Measurements from ENCODE around the gene TSTD2.
A peak's percentile ranks its signal among the peaks of the same experiment; 100 is the strongest.

The TSTD2 gene

DNA sequence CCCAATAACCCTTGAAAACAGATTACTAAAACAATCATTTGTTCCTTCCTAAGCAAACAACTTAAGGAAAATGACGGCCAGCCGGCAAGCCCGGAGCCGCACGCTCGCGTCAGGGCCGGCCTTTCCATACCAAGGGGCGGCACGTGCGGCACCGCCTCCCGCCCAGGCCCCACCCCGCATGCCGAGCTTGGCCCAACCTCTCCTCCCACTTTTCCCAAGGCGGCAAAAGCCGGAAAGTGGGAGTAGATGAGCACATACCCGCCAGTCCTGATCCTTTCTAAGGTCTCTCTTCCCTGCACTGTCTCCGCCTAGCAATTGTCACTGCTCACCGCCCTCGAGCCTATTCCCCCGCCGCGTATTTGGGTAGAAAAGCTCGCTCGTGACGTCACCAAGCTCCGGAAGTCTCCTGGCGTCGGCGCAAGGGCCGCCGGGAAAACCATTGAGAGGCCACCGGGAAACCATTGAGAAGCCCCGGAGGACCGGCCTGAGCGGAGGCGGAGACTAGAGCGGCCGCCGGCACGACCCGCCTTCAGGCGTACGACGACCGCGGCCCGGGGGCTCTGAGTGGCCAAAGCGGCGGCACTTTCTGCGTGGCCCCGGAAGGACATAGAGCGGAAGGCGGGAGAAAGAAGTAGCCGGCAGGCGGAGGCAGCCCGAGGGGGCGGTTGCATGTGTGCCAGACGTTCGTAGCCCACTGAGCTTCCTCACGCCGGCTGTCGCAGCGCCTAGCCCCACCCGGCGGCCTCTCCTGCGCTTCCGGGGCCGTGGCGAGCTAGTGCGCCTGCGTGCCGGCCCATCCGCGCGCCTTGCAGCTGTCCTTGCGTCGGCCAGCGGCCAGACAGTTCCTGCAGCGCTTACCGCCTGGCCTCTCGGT lies at the start of gene TSTD2, which contains the start of gene NCBP1:
TSS of gene TSTD2 (minus strand) at position 384 of the 874 bp plus-strand sequence. CDS start 5,806 bp downstream, outside the sequence.
TSS of gene NCBP1 (plus strand) at position 837 of the 874 bp plus-strand sequence. CDS start 61 bp downstream, outside the sequence.
- peak; percentile 98 for DNase-seq

GRCh38 chr9:97682242-97682641 lies 49.1 kb upstream of the TSTD2 start:
- no peak for DNase-seq

DNA sequence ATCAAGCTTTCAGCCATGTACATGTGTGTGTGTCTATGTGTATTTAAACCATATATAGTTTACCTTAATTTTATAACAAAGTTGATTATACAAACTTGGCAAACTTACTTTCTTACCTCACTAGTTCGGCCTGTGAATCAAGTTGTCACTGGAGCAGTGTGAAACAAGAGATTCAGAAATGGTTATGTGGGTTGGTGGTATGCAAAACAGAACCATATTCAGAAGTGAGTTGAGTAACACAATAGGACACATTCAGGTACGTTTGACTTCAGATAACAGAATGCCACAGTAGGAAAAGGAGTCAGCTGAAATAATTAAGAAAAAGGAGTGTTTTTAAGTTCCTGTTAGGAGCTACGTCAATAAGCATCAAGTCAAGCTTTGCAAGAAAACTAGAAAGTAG lies 42.5 kb upstream of the TSTD2 start:
- no peak for DNase-seq

DNA sequence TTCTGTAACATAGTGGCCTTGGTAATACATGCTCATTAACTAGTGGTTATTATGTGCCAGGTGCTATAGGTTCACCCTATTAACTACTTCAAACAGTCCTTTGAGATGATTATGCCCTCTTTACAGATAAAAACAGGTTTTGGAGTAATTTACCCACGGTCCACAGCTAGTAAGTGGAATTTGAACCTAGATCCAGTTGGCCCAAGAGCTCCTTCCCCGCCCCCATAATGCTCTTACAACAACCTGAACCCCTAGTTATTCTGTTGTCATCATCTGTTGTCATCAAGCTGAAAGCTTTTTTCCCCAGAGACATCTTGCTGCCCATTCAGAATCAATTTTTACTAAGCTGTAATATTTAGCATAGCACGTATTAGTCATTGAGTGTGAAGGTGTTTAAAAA lies 40.8 kb upstream of the TSTD2 start:
- DNase-seq, result no peak

GRCh38 chr9:97672403-97672802 lies 39.2 kb upstream of the TSTD2 start:
- no peak for DNase-seq

DNA sequence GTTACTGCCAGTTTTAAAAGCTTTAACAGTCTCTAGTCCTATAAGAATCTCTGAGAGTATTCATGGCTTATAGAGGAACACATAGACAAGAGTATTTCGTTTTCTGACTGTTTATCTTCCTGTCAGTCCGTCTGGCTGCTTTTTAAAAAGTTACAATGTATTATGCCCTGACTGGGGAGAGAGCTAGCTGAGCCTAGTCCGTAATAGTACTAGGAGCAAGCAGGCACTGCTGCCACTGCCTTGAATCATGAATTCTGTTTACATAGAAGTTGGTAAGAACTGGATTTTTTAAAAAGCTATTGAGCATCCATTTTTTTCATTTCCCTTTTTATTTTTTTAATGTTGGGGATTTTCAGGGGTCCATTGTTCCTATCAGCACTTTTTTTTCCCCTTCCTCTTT lies 37.4 kb upstream of the TSTD2 start:
- DNase-seq, result no peak

GRCh38 chr9:97668485-97668884 lies 35.3 kb upstream of the TSTD2 start:
- no peak for DNase-seq

DNA sequence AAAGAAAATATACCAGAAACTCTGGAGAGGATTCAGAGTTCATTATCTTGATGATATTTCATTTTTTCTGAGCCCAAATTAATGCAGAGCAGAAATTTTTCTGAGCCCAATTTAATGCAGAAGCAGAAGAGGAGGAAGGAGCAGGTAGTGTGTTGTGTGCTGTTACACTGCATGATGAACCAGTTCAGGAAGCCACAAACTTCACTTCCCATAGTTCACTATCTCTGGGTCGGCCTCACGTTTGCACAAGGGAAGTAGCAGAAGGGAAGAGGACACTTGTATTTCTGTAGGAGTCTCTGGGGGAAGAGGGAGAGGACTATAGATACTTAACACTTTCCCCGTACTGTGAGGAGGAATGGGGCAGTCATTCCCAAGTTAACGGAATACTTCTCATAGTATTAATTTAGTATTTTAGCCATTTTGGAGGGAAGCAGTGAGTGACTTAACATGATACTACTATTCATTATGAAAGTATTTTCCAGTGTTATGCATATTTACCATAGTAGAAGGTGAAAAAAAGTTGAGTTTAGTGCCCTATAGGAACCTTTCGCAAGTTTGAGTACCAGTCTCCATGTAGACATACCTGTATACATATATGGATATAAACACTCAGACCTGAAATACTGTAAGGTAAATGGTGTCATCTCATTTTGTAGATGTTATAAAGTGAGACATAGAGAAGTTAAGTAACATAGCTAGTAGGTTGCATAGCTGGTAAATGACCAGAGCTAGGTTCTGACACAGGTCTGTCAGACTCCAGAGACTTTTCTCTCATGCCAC lies 33.9 kb upstream of the TSTD2 start:
- peak; percentile 18 for DNase-seq

- DNase-seq, result no peak
These were observed 32.6 kb upstream of the TSTD2 start for GRCh38 chr9:97665742-97666141.

DNA sequence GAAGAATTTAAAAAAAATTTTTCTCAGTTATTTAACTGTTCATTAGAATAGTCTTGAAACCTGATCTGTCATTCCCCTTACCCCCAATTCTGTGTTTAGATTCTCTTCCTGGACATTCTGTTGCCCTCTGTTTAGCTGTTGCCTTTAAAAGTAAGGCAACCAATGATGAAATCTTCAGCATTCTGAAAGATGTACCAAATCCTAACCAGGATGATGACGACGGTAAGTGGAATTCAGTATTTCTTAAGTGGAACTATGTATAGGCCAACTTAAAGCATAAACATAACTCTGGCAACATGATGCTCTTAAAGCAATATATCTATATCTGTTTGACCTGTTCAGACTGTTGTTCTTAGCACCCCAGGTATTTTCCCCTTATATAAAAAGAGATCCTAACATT lies 27.7 kb upstream of the TSTD2 start:
- DNase-seq, result no peak

DNA sequence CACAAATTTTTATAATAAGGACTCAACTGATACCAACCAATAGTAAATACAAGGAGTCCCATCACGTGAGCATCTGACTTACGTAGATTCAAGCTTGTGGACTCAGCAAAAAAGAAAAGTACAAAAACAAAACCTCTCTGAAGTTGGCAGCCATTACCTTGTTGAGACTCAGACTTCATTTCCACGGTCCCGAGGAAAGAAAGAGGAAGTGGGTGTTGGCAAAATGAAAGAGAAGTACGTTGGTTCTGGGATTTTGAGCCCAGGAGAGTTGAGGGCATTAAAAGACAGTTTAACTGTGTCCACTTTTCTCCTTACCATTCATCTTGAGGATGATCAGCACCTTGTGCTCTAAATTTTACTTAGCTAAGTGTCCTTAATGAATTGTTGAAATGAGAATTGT lies 27.2 kb upstream of the TSTD2 start:
- no peak for DNase-seq

GRCh38 chr9:97659771-97660170 lies 26.6 kb upstream of the TSTD2 start:
- DNase-seq, result no peak

GRCh38 chr9:97658707-97659106 lies 25.5 kb upstream of the TSTD2 start:
- DNase-seq, result no peak

GRCh38 chr9:97651646-97652045 lies 18.5 kb upstream of the TSTD2 start:
- no peak for DNase-seq

DNA sequence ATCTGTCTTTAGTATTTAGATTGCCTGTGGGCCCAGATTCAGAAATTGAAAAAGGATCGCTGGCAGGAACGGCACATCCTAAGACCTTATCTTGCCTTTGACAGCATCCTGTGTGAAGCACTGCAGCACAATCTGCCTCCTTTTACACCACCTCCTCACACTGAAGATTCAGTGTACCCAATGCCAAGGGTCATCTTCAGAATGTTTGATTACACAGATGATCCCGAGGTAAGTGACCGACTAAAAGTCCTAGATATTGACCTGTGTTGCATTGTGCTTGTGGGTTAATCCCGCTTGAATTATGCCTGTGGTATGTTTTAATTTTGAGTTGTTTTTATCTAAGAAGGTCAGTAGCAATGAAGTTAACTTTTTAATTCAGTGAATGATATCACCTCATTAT lies 14.8 kb upstream of the TSTD2 start:
- DNase-seq, result no peak

DNA sequence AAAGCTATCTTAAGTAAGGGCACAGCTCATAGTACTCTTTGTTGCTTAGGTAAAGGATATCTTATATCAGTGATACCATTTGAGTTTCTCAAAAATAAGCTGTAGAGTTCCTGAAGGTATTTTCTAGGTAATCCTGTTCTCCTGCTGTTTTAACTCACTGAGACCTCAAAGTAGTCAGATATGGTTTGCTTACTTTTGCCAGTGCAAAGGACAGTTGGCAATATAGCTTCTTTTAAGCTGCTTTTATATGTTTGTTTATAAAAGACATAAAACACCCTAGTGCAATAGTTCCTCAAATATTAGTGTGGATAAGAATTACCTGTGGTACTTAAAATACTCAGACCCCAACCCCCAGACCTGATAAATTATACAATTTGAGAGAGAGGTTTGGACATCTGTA lies 12.6 kb upstream of the TSTD2 start:
- no peak for DNase-seq

DNA sequence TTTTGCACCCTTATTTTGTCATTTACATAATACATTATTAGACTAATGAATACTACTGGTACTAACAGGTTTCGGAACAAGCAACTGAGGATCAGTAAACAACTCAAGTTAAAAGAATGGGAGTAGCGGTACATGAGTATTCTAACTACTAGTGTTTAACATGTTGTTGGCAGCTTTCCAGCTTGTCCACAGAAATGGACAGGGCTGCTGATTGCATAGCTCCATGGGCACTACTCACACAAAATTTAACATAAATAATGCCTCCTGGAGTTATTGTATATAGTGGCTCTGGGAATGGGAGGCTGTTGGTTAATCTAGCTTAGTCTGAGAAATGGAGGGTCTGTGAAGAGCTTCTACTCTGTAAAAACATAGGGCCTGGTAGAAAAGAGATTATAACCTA lies 7.2 kb upstream of the TSTD2 start:
- DNase-seq, result no peak

DNA sequence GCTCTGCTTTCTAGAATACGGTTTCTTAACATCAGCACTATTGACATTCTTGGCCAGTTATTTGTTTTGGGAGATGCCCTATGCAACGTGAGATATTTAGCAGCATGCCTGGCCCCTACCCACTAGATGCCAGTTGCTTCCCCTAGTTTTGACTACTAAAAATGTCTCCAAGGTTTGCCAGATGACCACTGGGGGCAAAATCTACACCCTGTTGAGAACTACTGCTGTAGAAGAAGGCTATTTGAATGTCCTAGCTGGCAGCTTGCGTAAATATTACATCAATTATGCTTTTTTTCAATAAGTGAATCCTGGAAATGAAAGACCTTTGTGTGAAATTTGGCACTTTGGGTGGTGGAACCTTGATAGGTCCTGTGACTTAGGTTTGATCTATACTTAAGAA lies 5.5 kb upstream of the TSTD2 start:
- DNase-seq, result peak; percentile 14

GRCh38 chr9:97636903-97637302 lies 3.7 kb upstream of the TSTD2 start:
- DNase-seq, result no peak

DNA sequence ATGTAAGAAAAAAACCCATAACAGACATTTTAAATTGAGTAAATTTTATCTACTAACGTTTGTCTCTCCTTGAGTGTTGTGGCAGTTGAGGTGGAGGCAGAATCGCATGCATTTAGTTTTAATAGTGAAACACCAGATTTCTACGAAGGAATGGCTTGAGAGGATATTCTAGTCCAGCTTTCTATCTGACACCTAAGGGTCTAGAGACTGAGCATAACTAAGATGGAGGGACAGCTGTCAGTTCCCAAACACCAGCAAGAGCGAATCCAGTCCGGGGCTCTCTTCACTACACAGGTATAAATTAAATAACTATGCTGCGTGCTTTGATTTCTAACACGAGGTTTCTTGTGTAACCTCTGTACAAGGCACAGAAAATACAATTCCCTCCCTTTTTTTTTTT lies 1.9 kb upstream of the TSTD2 start:
- no peak for DNase-seq

- DNase-seq, result peak; percentile 10
These were observed 807 bp upstream of the TSTD2 start for GRCh38 chr9:97633859-97634490.

DNA sequence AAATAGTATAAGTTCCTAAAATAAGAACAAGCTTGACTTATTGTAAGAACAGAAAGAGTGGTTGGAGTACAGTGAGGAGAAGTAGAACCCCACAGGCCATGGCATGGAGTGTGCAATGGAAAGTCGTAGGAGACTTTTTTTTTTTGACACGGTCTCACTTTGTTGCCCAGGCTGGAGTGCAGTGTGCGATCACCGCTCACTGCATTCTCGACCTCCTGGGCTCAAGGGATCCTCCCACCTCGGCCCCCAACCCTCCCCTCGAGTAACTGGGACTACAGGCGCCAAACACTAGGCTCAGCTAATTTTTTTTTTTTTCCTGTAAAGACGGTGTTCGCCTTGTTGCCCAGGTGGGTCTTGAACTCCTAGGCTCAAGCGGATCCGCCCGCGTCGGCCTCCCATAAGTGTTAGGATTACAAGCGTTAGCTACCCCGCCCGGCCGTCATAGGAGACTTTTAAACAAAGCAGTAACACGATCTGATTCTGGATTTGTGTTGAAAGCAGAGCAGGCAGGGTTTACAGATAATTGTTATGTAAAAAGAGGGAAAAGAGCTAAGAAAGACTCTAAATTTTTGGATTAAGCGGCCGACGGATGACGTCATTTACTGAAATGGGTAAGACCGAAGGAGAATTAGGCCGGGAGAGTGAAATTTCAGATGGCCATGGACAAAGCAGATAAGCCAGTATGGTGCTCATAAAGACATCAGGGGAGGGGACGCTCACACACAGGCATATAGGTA lies 752 bp downstream of the TSTD2 start:
- DNase-seq, result no peak

DNA sequence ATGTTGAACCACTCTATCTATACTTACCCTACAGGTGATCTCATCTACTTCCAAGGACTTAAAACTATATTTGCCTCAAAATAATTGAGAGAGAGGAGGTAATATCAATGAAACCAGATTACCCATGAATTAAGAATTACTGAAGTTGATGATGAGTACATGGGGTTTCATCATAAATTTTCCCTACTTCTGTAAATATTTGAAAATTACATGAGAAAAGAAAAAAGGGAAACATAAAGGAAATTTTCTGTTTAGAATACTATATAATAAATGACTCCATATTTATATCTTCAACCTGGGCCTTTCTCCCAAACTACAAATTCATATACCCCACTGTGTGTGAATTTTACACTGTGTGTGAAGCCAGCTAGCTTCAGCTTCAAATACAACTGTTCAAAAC lies 2.6 kb downstream of the TSTD2 start:
- DNase-seq, result no peak

Measured in activated CD4-positive, alpha-beta T cell treated with anti-CD3 and anti-CD28 coated beads, Interleukin-2, Interleukin-6, amounts not matched to agents 100 ng/mL and 50 ng/mL, durations not matched to agents 16 hours and 8 hours (primary cell).